GM23338 (cell line): ENCODE results near the gene AFAP1L1. TPM values are rescaled to one million over a fixed set of nuclear protein-coding genes. Genes with fewer than 3 reads are reported as not detected.

ENCODE experiments used
- ATAC-seq: fragments of 200-7000 bp; cut with Tn5 transposase; 3 replicates; pipeline ENCODE4 v1.9.1; 2020
- DNase-seq: peaks from one replicate; pipeline ENCODE4 v3.0.0-alpha.2; 2015; ENCODE audit warnings: low spot score
- H2AFZ ChIP-seq: fragments of 200-600 bp; sonication (generic); 2 replicates; pipeline ENCODE4 v1.8.0; 2016; ENCODE audit warnings: antibody characterized with exemption, mild to moderate bottlenecking, moderate library complexity
- H3F3A ChIP-seq: fragments of 200-600 bp; sonication (generic); replicated peaks from 2 replicates; pipeline ENCODE4 v1.8.0; 2017; ENCODE audit warnings: antibody characterized with exemption, mixed run types, low read depth
- H3K27ac ChIP-seq: fragments of 200-600 bp; sonication (generic); 2 replicates; pipeline ENCODE4 v1.6.1; 2016; ENCODE audit warnings: low read depth
- H3K27me3 ChIP-seq: fragments of 200-600 bp; sonication (generic); 2 replicates; pipeline ENCODE4 v1.8.0; 2016; ENCODE audit warnings: mild to moderate bottlenecking, mixed run types, moderate library complexity; ENCODE audit not compliant: insufficient read depth
- H3K36me3 ChIP-seq: fragments of 200-600 bp; sonication (generic); 2 replicates; pipeline ENCODE4 v1.8.0; 2016; ENCODE audit warnings: mild to moderate bottlenecking; ENCODE audit not compliant: insufficient read depth
- H3K4me1 ChIP-seq: fragments of 200-600 bp; sonication (generic); 2 replicates; pipeline ENCODE4 v1.8.0; 2016; ENCODE audit warnings: mild to moderate bottlenecking, moderate library complexity; ENCODE audit not compliant: insufficient read depth
- H3K4me2 ChIP-seq: fragments of 200-600 bp; sonication (generic); 2 replicates; pipeline ENCODE4 v1.7.1; 2017; ENCODE audit warnings: mixed run types
- H3K4me3 ChIP-seq: fragments of 200-600 bp; sonication (generic); 2 replicates; pipeline ENCODE4 v1.6.1; 2016; ENCODE audit warnings: mixed run types
- H3K79me2 ChIP-seq: fragments of 200-600 bp; sonication (generic); replicated peaks from 2 replicates; pipeline ENCODE4 v1.8.0; 2017; ENCODE audit warnings: mild to moderate bottlenecking; ENCODE audit not compliant: insufficient read depth
- H3K9me2 ChIP-seq: fragments of 200-600 bp; sonication (generic); 2 replicates; pipeline ENCODE4 v1.8.0; 2017; ENCODE audit not compliant: insufficient read depth
- H4K20me1 ChIP-seq: fragments of 200-600 bp; sonication (generic); replicated peaks from 2 replicates; pipeline ENCODE4 v1.8.0; 2017; ENCODE audit warnings: mild to moderate bottlenecking; ENCODE audit not compliant: insufficient read depth
- H3K27ac Mint-ChIP-seq: 2 replicates; pipeline ENCODE4 v1.8.0; 2020; ENCODE audit warnings: inconsistent platforms, mild to moderate bottlenecking, moderate library complexity, mixed read lengths
- H3K27me3 Mint-ChIP-seq: 3 replicates; pipeline ENCODE4 v1.8.0; 2022; ENCODE audit warnings: low read depth, mild to moderate bottlenecking, moderate library complexity, mixed read lengths, inconsistent platforms; ENCODE audit not compliant: insufficient read depth, poor library complexity
- H3K36me3 Mint-ChIP-seq: 3 replicates; pipeline ENCODE4 v1.8.0; 2021; ENCODE audit warnings: low read depth, mild to moderate bottlenecking, inconsistent platforms, moderate library complexity, mixed read lengths
- H3K4me1 Mint-ChIP-seq: 3 replicates; pipeline ENCODE4 v1.8.0; 2020; ENCODE audit warnings: mild to moderate bottlenecking, inconsistent platforms, mixed read lengths
- H3K4me3 Mint-ChIP-seq: 3 replicates; pipeline ENCODE4 v1.8.0; 2021; ENCODE audit warnings: moderate library complexity, mild to moderate bottlenecking, inconsistent platforms, mixed read lengths
- H3K9me3 Mint-ChIP-seq: 3 replicates; pipeline ENCODE4 v1.8.0; 2020; ENCODE audit warnings: moderate library complexity, mild to moderate bottlenecking, inconsistent platforms, mixed read lengths
- CREB1 ChIP-seq: fragments of 250-450 bp; sonication (Bioruptor Pico); IDR thresholded peaks from 2 replicates; pipeline ENCODE4 v1.5.0; 2020; ENCODE audit warnings: low read depth, mild to moderate bottlenecking, moderate library complexity
- EZH2 ChIP-seq: fragments of 200-600 bp; sonication (generic); IDR thresholded peaks from one replicate; pipeline ENCODE4 v1.8.0; 2017; ENCODE audit warnings: antibody characterized with exemption, mild to moderate bottlenecking, low read depth; ENCODE audit not compliant: unreplicated experiment
- EZH2phosphoT487 ChIP-seq: fragments of 200-600 bp; sonication (generic); IDR thresholded peaks from one replicate; pipeline ENCODE4 v1.8.1; 2018; ENCODE audit warnings: antibody characterized with exemption; ENCODE audit not compliant: unreplicated experiment
- JUNB ChIP-seq: IDR thresholded peaks from one replicate; pipeline ENCODE4 v1.6.1; 2016; ENCODE audit warnings: antibody characterized with exemption; ENCODE audit not compliant: unreplicated experiment
- NANOG ChIP-seq: IDR thresholded peaks from 2 replicates; pipeline ENCODE4 v1.6.1; 2016; ENCODE audit warnings: antibody characterized with exemption, borderline replicate concordance
- POLR2AphosphoS5 ChIP-seq: IDR thresholded peaks from 2 replicates; pipeline ENCODE4 v1.6.1; 2016; ENCODE audit warnings: antibody characterized with exemption, low read depth
- STAT1 ChIP-seq: IDR thresholded peaks from one replicate; pipeline ENCODE4 v1.6.1; 2016; ENCODE audit warnings: antibody characterized with exemption; ENCODE audit not compliant: unreplicated experiment
- ZNF114 ChIP-seq: fragments of 250-450 bp; sonication (Bioruptor Pico); IDR thresholded peaks from 2 replicates; pipeline ENCODE4 v1.5.0; 2020; ENCODE audit warnings: mild to moderate bottlenecking, moderate library complexity
- ZNF331 ChIP-seq: fragments of 250-450 bp; sonication (Bioruptor Pico); IDR thresholded peaks from 2 replicates; pipeline ENCODE4 v1.5.0; 2020; ENCODE audit warnings: low read depth, mild to moderate bottlenecking, moderate library complexity
- polyA plus RNA-seq: library from polyadenylated mRNA; unstranded; fragments of >200 nt; fragmentation: Nextera tagmentation; extraction: Ambion mirVana; gene quantifications from 2 replicates; pipeline ENCODE4 v1.2.1, GENCODE V29; 2016
- total RNA-seq: library from RNA; depleted of rRNA; stranded (reverse); fragments of >200 nt; shearing (Covaris generic); gene quantifications from 2 replicates; pipeline ENCODE4 v1.2.3, GENCODE V29; 2014
- TF ChIP-seq, protein P1 (sequence below): fragments of 250-450 bp; sonication (Bioruptor Pico); IDR thresholded peaks from 2 replicates; pipeline ENCODE4 v1.5.0; 2020; ENCODE audit warnings: mild to moderate bottlenecking, moderate library complexity
- TF ChIP-seq, protein P2 (sequence below): IDR thresholded peaks from 2 replicates; pipeline ENCODE4 v1.6.1; 2016; ENCODE audit warnings: antibody characterized with exemption

The AFAP1L1 gene
- total and polyA plus RNA-seq, 2 experiments from 2014 or later: 3.2 to 5.7 TPM

- TF ChIP-seq, protein P1, sequence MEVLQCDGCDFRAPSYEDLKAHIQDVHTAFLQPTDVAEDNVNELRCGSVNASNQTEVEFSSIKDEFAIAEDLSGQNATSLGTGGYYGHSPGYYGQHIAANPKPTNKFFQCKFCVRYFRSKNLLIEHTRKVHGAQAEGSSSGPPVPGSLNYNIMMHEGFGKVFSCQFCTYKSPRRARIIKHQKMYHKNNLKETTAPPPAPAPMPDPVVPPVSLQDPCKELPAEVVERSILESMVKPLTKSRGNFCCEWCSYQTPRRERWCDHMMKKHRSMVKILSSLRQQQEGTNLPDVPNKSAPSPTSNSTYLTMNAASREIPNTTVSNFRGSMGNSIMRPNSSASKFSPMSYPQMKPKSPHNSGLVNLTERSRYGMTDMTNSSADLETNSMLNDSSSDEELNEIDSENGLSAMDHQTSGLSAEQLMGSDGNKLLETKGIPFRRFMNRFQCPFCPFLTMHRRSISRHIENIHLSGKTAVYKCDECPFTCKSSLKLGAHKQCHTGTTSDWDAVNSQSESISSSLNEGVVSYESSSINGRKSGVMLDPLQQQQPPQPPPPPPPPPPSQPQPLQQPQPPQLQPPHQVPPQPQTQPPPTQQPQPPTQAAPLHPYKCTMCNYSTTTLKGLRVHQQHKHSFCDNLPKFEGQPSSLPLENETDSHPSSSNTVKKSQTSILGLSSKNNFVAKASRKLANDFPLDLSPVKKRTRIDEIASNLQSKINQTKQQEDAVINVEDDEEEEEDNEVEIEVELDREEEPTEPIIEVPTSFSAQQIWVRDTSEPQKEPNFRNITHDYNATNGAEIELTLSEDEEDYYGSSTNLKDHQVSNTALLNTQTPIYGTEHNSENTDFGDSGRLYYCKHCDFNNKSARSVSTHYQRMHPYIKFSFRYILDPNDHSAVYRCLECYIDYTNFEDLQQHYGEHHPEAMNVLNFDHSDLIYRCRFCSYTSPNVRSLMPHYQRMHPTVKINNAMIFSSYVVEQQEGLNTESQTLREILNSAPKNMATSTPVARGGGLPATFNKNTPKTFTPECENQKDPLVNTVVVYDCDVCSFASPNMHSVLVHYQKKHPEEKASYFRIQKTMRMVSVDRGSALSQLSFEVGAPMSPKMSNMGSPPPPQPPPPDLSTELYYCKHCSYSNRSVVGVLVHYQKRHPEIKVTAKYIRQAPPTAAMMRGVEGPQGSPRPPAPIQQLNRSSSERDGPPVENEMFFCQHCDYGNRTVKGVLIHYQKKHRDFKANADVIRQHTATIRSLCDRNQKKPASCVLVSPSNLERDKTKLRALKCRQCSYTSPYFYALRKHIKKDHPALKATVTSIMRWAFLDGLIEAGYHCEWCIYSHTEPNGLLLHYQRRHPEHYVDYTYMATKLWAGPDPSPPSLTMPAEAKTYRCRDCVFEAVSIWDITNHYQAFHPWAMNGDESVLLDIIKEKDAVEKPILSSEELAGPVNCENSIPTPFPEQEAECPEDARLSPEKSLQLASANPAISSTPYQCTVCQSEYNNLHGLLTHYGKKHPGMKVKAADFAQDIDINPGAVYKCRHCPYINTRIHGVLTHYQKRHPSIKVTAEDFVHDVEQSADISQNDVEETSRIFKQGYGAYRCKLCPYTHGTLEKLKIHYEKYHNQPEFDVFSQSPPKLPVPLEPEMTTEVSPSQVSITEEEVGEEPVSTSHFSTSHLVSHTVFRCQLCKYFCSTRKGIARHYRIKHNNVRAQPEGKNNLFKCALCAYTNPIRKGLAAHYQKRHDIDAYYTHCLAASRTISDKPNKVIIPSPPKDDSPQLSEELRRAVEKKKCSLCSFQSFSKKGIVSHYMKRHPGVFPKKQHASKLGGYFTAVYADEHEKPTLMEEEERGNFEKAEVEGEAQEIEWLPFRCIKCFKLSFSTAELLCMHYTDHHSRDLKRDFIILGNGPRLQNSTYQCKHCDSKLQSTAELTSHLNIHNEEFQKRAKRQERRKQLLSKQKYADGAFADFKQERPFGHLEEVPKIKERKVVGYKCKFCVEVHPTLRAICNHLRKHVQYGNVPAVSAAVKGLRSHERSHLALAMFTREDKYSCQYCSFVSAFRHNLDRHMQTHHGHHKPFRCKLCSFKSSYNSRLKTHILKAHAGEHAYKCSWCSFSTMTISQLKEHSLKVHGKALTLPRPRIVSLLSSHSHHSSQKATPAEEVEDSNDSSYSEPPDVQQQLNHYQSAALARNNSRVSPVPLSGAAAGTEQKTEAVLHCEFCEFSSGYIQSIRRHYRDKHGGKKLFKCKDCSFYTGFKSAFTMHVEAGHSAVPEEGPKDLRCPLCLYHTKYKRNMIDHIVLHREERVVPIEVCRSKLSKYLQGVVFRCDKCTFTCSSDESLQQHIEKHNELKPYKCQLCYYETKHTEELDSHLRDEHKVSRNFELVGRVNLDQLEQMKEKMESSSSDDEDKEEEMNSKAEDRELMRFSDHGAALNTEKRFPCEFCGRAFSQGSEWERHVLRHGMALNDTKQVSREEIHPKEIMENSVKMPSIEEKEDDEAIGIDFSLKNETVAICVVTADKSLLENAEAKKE (CRISPR knock-in tag): no peak
- TF ChIP-seq ZNF331 (CRISPR knock-in tag): no peak
- TF ChIP-seq STAT1: no peak
- no peak for TF ChIP-seq EZH2
- no peak for TF ChIP-seq ZNF114 (CRISPR knock-in tag)
- no peak for TF ChIP-seq JUNB
These were observed 115.5 kb downstream of the AFAP1L1 start (continued) for GRCh38 chr5:149387081-149387631.

- no peak overlapping the region for H2AFZ ChIP-seq
- no peaks in the 10 kb centered on the region for H3K27me3 ChIP-seq
- H3K36me3 ChIP-seq: no peaks in the 10 kb centered on the region
- Mint-ChIP-seq H3K36me3 (no peaks in the 10 kb centered on the region), H3K27me3 (peaks cover 5% of the 10 kb centered on the region), H3K9me3 (no peaks in the 10 kb centered on the region), H3K4me3 (no peak overlapping the region), H3K4me1 (no peaks in the 10 kb centered on the region), H3K27ac (no peak overlapping the region)
- no peak overlapping the region for H3K27ac ChIP-seq
- no peaks in the 10 kb centered on the region for H3F3A ChIP-seq
- no peaks in the 10 kb centered on the region for H4K20me1 ChIP-seq
- ATAC-seq: no peak
- no peak overlapping the region for H3K4me2 ChIP-seq
- no peak for DNase-seq
- H3K4me1 ChIP-seq: no peaks in the 10 kb centered on the region
- no peak overlapping the region for H3K4me3 ChIP-seq
- no peaks in the 10 kb centered on the region for H3K9me2 ChIP-seq
- H3K79me2 ChIP-seq: no peaks in the 10 kb centered on the region
- TF ChIP-seq CREB1 (CRISPR knock-in tag): no peak
- no peak for TF ChIP-seq ZNF331 (CRISPR knock-in tag)
- no peak for TF ChIP-seq NANOG
- no peak for TF ChIP-seq ZNF114 (CRISPR knock-in tag)
- TF ChIP-seq POLR2AphosphoS5: no peak
- TF ChIP-seq STAT1: no peak
- no peak for TF ChIP-seq JUNB
- TF ChIP-seq, protein P2, sequence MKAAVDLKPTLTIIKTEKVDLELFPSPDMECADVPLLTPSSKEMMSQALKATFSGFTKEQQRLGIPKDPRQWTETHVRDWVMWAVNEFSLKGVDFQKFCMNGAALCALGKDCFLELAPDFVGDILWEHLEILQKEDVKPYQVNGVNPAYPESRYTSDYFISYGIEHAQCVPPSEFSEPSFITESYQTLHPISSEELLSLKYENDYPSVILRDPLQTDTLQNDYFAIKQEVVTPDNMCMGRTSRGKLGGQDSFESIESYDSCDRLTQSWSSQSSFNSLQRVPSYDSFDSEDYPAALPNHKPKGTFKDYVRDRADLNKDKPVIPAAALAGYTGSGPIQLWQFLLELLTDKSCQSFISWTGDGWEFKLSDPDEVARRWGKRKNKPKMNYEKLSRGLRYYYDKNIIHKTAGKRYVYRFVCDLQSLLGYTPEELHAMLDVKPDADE: no peak
- TF ChIP-seq EZH2phosphoT487: no peak
These were observed 116.3 kb downstream of the AFAP1L1 start for GRCh38 chr5:149387982-149388381.
